SU-DHL-6 (cell line): ENCODE measurements around the gene RSRC2.
"Not testable (repeated sequence)": the region's sequence is repeated elsewhere in the genome, so short reads cannot be mapped to it uniquely, and the experiment has no call there.

Source experiments
- CTCF ChIP-seq: fragments of 200-600 bp; sonication (generic); IDR thresholded peaks from one replicate; pipeline ENCODE4 v1.5.1; 2017; ENCODE audit warnings: antibody characterized with exemption, mild to moderate bottlenecking, low read length, moderate library complexity; ENCODE audit not compliant: insufficient read depth, poor library complexity, severe bottlenecking
- EZH2phosphoT487 ChIP-seq: fragments of 200-600 bp; sonication (generic), shearing (Covaris generic); conservative IDR thresholded peaks from 2 replicates; pipeline ENCODE4 v1.6.1; 2018; ENCODE audit warnings: mild to moderate bottlenecking, antibody characterized with exemption, low read length, moderate library complexity, mixed read lengths

GRCh38 chr12:122469856-122470255, 56.9 kb downstream of the RSRC2 start:
- TF ChIP-seq CTCF, EZH2phosphoT487: not testable (repeated sequence)
